Hematopoietic multipotent progenitor cell treated with erythropoietin and hydrocortisone succinate and interleukin-3 and kit ligand, for 17 days (in vitro differentiated cells): ENCODE data around the gene GRP.

Experiments used
- DNase-seq: peaks from one replicate; pipeline ENCODE4 v3.0.0-alpha.2; 2015; ENCODE audit warnings: low spot score

Gene GRP

GRCh38 chr18:59219672-59220163 lies at the start of gene GRP:
Gene GRP, plus strand, starts transcription at chr18:59220158. Its CDS starts 108 bp downstream, at chr18:59220266.
- no peak for DNase-seq

GRCh38 chr18:59172664-59173249 lies 47.2 kb upstream of the GRP start:
- no peak for DNase-seq

DNA sequence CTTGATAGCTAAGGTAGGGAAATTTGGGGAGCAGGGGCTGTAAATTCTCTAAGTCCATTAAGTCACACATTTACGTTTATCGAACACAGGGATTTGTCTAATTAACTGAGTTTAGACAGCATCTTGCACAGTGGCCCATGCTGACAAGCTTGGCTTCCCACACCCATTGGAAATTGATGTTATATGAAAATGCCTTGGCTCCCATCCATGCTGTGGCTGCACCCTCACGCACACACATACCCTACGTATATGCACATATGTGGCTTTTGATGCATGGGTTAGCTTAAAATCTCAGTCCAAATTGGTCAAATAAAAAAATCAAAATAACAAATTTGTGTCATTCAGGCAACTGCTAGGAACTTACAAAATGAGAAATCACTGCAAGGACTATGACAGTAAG lies 42.5 kb upstream of the GRP start:
- DNase-seq, result no peak

GRCh38 chr18:59180150-59180845 lies 39.7 kb upstream of the GRP start:
- DNase-seq, result no peak

- DNase-seq, result no peak
These were observed 37.3 kb upstream of the GRP start for GRCh38 chr18:59182673-59183072.

DNA sequence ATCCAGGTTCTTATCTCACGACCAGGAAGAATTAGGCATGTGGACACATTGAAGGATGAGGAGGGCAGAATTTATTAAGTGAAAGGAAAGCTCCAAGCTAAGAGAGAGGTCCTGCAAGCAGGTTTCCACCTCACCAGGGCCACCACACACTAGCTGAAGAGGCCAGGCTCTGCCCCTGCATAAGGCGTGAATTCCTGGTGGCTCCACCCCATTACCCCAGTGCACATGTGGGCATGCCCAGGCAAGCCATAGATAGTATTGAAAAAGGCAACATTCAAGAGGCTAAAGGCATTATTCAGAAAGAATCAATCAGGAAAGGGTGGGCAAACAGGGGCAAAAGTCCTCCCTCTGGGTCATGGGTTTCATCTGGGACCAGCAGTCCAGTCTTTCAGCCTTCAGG lies 30.9 kb upstream of the GRP start:
- DNase-seq, result no peak

DNA sequence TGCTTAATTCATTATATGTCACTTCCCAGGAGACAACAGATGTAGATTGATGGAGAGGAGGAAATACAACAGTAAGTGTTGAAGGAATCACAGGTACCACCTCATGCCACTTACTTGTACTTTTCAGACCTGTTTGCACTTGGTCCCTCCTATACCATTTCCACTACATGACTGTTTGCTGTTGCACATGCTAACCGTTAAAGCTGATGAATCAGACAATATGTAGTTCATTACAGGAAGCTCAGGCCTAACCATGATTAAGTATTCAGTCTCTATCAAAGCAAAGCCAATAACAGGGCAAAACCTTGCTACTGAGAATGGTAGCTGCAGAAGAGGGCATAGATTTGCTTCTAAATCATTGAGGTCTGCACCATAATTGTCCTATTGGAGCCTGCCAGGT lies 30.2 kb upstream of the GRP start:
- DNase-seq, result no peak

DNA sequence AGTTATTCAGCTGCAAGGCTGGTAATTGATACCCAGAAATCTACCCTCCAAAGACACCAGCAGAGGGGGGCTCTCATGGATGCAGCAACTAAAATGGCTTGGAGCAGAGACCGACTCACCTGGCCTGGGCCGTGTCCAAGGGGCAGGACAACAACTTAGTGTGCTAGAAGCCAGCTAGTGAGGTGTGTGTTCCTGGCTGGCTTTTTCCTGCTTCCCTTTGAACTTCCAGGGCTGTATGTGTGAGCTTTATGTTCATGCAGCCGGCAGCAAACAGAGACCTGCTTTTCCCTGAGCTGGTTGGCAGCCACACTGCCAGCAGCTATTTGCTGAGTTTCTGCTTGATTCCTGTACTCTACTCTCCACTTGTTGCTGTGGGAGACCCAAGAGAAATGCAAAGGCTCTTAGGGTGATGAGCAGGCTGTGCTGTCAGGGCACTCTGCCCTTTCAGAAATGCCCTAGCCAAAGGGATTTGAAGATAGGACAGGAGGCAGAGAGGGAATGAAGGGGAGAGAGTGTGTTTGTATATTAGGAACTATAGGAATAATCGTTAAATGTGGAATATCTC lies 23.7 kb upstream of the GRP start:
- no peak for DNase-seq

GRCh38 chr18:59197636-59198035 lies 22.3 kb upstream of the GRP start:
- DNase-seq, result no peak

DNA sequence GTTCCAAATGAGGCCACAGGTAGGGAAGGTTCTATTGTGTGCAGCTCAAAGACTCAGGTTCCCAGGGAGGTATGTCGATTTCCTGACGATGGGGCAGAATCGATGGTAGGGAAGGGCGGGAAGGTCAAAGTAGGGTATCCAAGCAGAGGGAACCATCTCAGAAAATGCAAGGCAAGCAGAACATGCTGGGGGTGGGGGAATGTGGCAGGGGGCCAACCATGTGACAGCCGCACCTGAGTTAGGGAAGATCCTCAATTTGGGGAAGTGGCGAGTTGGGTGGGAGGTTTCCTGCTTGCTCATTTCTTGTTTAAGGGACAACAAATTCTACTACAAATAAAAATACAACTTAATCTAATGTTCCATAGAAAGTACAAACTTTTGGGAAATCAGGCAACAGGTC lies 21.7 kb upstream of the GRP start:
- DNase-seq, result no peak

DNA sequence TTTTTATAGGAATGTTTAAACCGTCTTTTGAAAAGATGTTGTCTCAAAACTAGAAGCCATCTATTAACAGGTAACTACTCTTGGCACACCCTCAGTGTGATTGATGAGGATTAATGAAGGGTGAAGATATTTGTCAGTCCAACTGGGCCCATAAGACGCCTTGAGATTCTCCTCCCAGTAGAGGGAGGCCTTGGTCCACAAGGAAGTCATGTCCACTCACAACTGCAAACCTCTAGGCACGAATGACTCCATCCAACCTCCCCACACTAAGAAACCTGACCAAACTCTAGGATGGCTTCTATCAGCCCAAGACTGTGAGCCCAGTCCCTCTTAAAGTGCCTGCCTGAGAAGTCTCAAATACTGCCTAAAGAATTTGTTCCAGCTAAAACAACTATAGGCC lies 19.2 kb upstream of the GRP start:
- no peak for DNase-seq

DNA sequence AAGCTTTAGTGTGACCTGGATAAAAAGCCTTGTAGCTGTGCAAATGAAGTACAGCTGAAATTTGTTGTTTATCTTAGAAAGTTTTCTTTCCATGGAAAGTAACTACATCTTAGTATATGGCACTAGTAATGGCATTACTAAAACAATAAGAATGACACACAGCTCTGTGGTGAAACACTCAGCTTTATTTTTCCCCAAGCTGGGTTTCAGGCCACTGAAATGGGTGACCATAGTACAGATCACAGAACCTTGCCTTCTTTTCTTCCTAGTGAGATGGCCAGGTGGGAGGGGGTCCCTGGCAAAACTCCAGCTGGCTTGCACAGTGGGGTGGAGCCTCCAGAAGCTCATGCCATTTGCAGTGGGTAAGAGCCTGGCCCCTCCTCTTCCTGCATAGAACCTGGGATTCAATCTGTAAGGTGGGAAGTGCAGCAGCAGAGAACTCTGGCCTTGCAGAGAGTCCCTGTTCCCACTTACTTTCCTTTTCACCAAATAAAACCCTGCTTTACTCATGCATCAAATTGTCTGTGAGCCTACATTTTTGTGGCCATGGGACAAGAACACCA lies 17.6 kb upstream of the GRP start:
- DNase-seq, result no peak

DNA sequence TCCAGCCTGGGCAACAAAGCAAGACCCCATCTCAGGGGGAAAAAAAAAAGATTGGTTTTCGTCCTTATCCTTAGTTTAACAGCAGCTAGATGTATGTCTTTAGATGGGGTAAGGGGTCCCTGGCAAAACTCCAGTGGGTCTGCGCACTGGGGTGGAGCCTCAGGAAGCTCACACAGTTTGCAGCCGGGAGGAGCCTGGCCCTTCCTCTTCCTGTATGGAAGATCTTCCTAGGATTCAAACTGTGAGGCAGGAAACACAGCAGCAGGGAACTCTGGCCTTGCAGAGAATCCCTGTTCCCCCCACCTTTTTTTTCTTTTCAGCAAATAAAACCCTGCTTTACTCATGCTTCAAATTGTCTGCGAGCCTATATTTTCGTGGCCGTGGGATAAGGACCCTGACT lies 12.5 kb upstream of the GRP start:
- no peak for DNase-seq

- DNase-seq, result no peak
These were observed 11.3 kb upstream of the GRP start for GRCh38 chr18:59208602-59209125.

DNA sequence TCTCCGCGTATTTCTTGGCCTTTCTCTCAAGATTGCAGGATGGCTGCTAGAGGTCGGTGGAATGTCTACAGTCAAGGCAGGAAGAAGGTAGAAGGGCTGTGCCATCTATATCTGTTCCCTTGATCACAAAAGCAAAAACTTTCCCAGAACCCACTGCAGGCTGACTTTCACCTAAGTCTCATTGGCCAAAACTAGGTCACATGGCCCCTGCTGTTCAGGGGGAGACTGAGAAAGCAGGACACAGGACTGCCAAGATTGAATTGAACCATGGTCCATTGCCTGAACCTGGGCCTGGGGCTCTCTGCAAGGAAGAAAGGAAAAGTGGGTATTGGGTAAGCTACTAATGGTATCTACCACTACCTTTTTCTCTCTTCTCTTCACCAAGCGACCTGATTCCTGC lies 9.7 kb upstream of the GRP start:
- no peak for DNase-seq

- DNase-seq, result no peak
These were observed 8.3 kb upstream of the GRP start for GRCh38 chr18:59211629-59212028.

- no peak for DNase-seq
These were observed 1.9 kb upstream of the GRP start for GRCh38 chr18:59218018-59218417.

GRCh38 chr18:59220164-59220783 lies 316 bp downstream of the GRP start:
- no peak for DNase-seq

- no peak for DNase-seq
These were observed 1.1 kb downstream of the GRP start for GRCh38 chr18:59220784-59221765.

GRCh38 chr18:59222341-59222740 lies 2.4 kb downstream of the GRP start:
- no peak for DNase-seq

DNA sequence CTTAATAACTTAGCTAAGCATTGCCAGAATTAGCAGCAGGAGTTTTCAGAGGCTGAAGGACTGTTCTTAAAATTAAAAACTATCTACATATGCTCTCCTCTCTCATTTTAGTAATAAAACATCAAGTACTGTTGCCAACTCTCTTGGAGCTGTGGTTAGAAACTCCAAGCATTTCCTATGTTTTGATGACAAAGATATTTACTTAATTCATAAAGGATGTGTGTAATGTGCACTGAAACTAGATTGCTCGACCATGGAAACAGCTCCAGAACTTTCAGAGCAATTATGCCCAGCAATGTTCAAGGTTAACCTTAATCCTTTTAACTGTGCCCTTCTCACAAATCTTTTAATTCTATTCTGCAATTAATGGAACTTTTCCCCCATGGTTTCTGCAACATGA lies 8.4 kb downstream of the GRP start:
- DNase-seq, result no peak
